Measurements from ENCODE around the gene MTIF2.
"Not testable (repeated sequence)": the region's sequence is repeated elsewhere in the genome, so short reads cannot be mapped to it uniquely, and the experiment has no call there.

The MTIF2 gene

DNA sequence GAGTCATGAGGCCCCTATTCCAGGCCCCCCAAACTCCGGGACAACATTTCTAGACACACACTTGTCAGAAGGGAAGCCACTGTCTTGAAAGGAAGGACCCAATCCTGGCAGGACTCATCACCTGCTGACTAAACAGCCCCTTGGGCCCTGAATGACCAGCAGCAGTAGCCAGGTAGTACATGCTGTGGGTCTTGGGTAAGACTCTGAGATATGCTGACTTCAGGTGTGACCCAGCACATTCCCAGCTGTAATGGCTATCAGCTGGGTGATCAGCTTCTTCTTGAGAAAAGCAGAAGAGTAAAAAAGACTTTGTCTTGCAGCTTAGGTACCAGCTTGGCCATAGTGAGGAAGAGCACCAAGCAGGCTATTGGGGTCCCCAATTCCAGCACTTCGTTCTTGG is 72.5 kb downstream of the MTIF2 start:
- DNase-seq (ENCODE audit: low read depth, low spot score): no peak

- not testable (repeated sequence) for DNase-seq (ENCODE audit: low read depth, low spot score)
Measured at GRCh38 chr2:55191888-55192287, 77.1 kb downstream of the MTIF2 start.

- not testable (repeated sequence) for DNase-seq (ENCODE audit: low read depth, low spot score)
Measured at GRCh38 chr2:55186837-55187236, 82.2 kb downstream of the MTIF2 start.
